ENCODE measurements around the gene CCR6. TPM values are rescaled to one million over a fixed set of nuclear protein-coding genes. Genes with fewer than 3 reads are reported as not detected.

Gene CCR6
- total RNA-seq, 5 donors from 2014 or later (not counting 1 experiment from before 2014, with no cell fraction given): 3.2 to 19.4 (median 15.0) TPM

DNA sequence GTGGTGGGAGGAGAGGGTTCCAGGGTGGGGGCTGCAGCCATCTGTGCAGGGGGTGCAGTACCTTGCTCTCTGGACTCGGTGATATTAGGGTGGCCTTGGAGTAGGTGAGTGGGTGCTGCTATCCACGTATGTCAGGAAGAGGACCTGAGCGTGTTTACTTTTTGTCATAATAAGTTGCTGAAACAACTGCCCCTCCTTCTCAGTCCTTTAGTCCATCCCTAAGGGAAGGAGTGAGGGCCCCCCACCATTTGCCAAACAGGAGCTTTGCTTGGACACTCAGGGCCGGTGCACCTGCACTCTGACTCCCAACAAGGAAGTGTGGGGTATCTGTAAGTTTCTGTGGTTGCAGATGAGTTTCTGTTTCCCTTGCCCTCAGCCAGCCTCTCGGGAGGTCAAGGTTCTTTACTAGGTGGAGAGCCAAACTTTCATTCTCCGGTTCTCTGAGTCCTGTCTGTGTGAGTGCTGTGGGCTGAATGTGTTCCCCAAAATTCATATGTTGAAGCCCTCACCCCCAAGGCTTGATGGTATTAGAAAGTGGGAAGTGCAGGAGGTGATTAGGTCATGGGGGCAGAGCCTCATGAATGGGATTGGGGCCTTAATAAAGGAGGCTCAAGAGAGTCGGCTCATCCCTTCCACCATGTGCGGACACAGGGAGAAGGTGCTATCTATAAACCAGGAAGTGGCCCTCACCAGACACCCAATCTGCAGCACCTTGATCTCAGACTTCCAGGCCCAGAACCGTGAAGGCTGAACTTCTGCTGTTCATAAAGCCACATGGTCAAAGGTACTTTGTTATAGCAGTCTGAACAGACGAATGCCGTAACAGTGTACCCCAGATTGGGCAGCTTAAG lies 19.6 kb upstream of the CCR6 start:
- Mint-ChIP-seq H3K4me3 (no peak overlapping the region), H3K36me3 (no peaks in the 10 kb centered on the region), H3K27me3 (peaks cover 0 to 1% of the 10 kb centered on the region in 2 donors), H3K4me1 (peaks cover 10 to 38% (median 21%) of the 10 kb centered on the region in 3 donors), H3K27ac (peak overlapping the region; percentile 73 to 86), H3K9me3 (no peaks in the 10 kb centered on the region)
- ChIA-PET POLR2A (no interaction called here), CTCF (interaction anchor here in 1 of 2 donors (0.6 kb wide), 1 partner anchor 70 kb away, joined by 3 read pairs; no protein-coding TSS in a partner anchor)
- ATAC-seq (replicated peaks in 1 of 4): peak in 1 of 4 experiments; percentile 44
- H3K9me3 ChIP-seq: no peaks in the 10 kb centered on the region
- WGBS (ENCODE audit: insufficient coverage): 76% methylated on average over 4 of the region's 11 CpGs
- H3K27me3 ChIP-seq (replicated peaks in 1 of 2; ENCODE audit: control insufficient read depth in 2 of 2, extremely low read depth in 1 of 2, insufficient read depth in 2 of 2, low read length in 1 of 2): no peaks in the 10 kb centered on the region
- no peak overlapping the region for H3K4me3 ChIP-seq (ENCODE audit: control insufficient read depth in 1 of 2, extremely low read depth in 1 of 2, low read length in 1 of 2)
- peaks cover 6 to 27% of the 10 kb centered on the region in 2 experiments for H3K4me1 ChIP-seq (ENCODE audit: control insufficient read depth in 1 of 2, extremely low read depth in 1 of 2, insufficient read depth in 2 of 2, low read length in 2 of 2)
- DNase-seq: no peak
- H3K27ac ChIP-seq (ENCODE audit: low read length): peak overlapping the region; percentile 36
- no peaks in the 10 kb centered on the region for H3K36me3 ChIP-seq (ENCODE audit: control insufficient read depth in 2 of 2, extremely low read depth in 1 of 2, insufficient read depth in 1 of 2, low read length in 1 of 2)

DNA sequence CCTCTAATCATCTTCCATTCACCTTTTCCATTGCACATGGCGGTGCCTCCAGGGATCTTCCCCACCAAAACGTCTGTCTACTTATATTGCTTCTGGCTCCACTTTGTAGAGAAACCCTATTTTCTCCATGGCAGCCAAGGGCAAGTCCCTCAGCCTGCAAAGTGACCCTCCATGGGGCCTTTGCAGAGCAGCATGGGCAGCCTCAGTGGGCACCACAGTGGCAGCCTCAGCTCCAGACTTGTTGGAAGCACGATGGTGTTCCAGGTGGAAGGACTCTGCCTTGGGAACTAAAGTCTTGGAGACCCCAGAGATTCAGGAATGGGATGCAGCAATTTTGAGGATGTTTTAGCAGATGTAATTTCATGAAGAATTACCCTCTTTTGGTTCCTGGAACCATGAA lies 18.5 kb upstream of the CCR6 start:
- H3K4me3 Mint-ChIP-seq: no peak overlapping the region
- Histone ChIP-seq H3K9me3 (no peaks in the 10 kb centered on the region), H3K4me1 (ENCODE audit: control insufficient read depth in 1 of 2, extremely low read depth in 1 of 2, insufficient read depth in 2 of 2, low read length in 2 of 2) (peaks cover 0 to 16% of the 10 kb centered on the region in 2 experiments), H3K27me3 (replicated peaks in 1 of 2; ENCODE audit: control insufficient read depth in 2 of 2, extremely low read depth in 1 of 2, insufficient read depth in 2 of 2, low read length in 1 of 2) (no peaks in the 10 kb centered on the region), H3K4me3 (ENCODE audit: control insufficient read depth in 1 of 2, extremely low read depth in 1 of 2, low read length in 1 of 2) (no peak overlapping the region), H3K36me3 (ENCODE audit: control insufficient read depth in 2 of 2, extremely low read depth in 1 of 2, insufficient read depth in 1 of 2, low read length in 1 of 2) (no peaks in the 10 kb centered on the region), H3K27ac (ENCODE audit: low read length) (no peak overlapping the region)
- 100% methylated on average over 3 of the region's 3 CpGs for WGBS (ENCODE audit: insufficient coverage)
- H3K36me3 Mint-ChIP-seq: no peaks in the 10 kb centered on the region
- peaks cover 0 to 27% (median 10%) of the 10 kb centered on the region in 3 donors for H3K4me1 Mint-ChIP-seq
- no peak overlapping the region for H3K27ac Mint-ChIP-seq
- ATAC-seq (replicated peaks in 1 of 4) (no peak), DNase-seq (no peak)
- no peaks in the 10 kb centered on the region for H3K9me3 Mint-ChIP-seq
- peaks cover 0 to 6% of the 10 kb centered on the region in 2 donors for H3K27me3 Mint-ChIP-seq
- ChIA-PET CTCF (no interaction called here), POLR2A (no interaction called here)

DNA sequence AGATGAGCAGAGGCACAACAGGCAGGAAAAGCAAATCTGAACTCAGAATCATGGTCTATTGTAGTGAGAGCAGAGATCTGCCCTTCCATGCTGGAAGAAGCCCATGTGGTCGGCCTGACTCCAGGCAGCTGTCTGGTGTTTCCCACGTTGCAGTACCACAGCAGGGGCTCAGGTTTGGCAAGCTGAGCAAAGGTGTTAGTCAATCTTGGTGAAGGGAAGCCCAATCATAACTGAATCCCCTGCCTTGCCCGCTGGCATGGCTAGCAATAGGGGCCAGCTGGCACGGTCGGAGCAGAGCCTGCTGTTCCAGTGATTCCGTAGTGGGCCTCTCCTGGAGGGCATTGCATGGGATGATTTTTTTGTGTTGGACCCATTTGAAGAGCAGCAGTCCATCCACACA lies 17.8 kb upstream of the CCR6 start:
- no peaks in the 10 kb centered on the region for H3K27me3 ChIP-seq (replicated peaks in 1 of 2; ENCODE audit: control insufficient read depth in 2 of 2, extremely low read depth in 1 of 2, insufficient read depth in 2 of 2, low read length in 1 of 2)
- no peaks in the 10 kb centered on the region for H3K36me3 ChIP-seq (ENCODE audit: control insufficient read depth in 2 of 2, extremely low read depth in 1 of 2, insufficient read depth in 1 of 2, low read length in 1 of 2)
- H3K4me1 ChIP-seq (ENCODE audit: control insufficient read depth in 1 of 2, extremely low read depth in 1 of 2, insufficient read depth in 2 of 2, low read length in 2 of 2): peaks cover 0 to 13% of the 10 kb centered on the region in 2 experiments
- H3K9me3 Mint-ChIP-seq: no peaks in the 10 kb centered on the region
- H3K27ac ChIP-seq (ENCODE audit: low read length): no peak overlapping the region
- H3K4me3 ChIP-seq (ENCODE audit: control insufficient read depth in 1 of 2, extremely low read depth in 1 of 2, low read length in 1 of 2): no peak overlapping the region
- no peaks in the 10 kb centered on the region for H3K36me3 Mint-ChIP-seq
- WGBS (ENCODE audit: insufficient coverage): 93% methylated on average over 3 of the region's 6 CpGs
- ATAC-seq (replicated peaks in 1 of 4): no peak
- no peak overlapping the region for H3K4me3 Mint-ChIP-seq
- DNase-seq: no peak
- ChIA-PET POLR2A (no interaction called here), CTCF (no interaction called here)
- H3K9me3 ChIP-seq: no peaks in the 10 kb centered on the region
- H3K4me1 Mint-ChIP-seq: peaks cover 0 to 30% (median 7%) of the 10 kb centered on the region in 3 donors
- H3K27ac Mint-ChIP-seq: no peak overlapping the region
- peaks cover 0 to 13% of the 10 kb centered on the region in 2 donors for H3K27me3 Mint-ChIP-seq

DNA sequence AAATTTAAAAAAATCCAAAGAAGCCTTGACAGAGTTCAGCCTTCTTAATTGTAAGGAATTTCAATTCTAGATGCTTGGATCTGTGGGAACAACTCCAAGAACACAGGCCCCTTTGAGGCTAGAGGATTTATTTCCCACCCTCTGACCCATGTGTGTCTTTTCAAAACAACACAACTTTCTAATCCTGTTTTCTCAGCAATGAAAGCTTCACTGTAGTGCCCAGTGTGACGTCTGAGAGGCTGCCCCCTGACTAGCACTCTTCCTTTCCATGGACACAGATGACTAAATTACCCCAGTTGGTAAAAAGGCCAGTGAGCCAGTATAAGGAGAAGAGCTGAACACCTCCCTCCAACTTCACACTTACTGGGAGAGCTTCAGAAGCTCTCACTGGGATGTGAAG lies 16.5 kb upstream of the CCR6 start:
- ChIA-PET POLR2A (no interaction called here), CTCF (no interaction called here)
- DNase-seq (no peak), ATAC-seq (replicated peaks in 1 of 4) (no peak)
- no peak overlapping the region for H3K4me3 ChIP-seq (ENCODE audit: control insufficient read depth in 1 of 2, extremely low read depth in 1 of 2, low read length in 1 of 2)
- Mint-ChIP-seq H3K27ac (no peak overlapping the region), H3K4me1 (peaks cover 1 to 38% (median 13%) of the 10 kb centered on the region in 3 donors), H3K27me3 (peaks cover 0 to 20% of the 10 kb centered on the region in 2 donors), H3K9me3 (no peaks in the 10 kb centered on the region), H3K36me3 (no peaks in the 10 kb centered on the region), H3K4me3 (no peak overlapping the region)
- H3K4me1 ChIP-seq (ENCODE audit: control insufficient read depth in 1 of 2, extremely low read depth in 1 of 2, insufficient read depth in 2 of 2, low read length in 2 of 2): peaks cover 0 to 16% of the 10 kb centered on the region in 2 experiments
- WGBS (ENCODE audit: insufficient coverage): no CpG with 5 or more reads among the region's 1 CpG
- H3K27me3 ChIP-seq (replicated peaks in 1 of 2; ENCODE audit: control insufficient read depth in 2 of 2, extremely low read depth in 1 of 2, insufficient read depth in 2 of 2, low read length in 1 of 2): no peaks in the 10 kb centered on the region
- no peaks in the 10 kb centered on the region for H3K36me3 ChIP-seq (ENCODE audit: control insufficient read depth in 2 of 2, extremely low read depth in 1 of 2, insufficient read depth in 1 of 2, low read length in 1 of 2)
- H3K9me3 ChIP-seq: no peaks in the 10 kb centered on the region
- no peak overlapping the region for H3K27ac ChIP-seq (ENCODE audit: low read length)

DNA sequence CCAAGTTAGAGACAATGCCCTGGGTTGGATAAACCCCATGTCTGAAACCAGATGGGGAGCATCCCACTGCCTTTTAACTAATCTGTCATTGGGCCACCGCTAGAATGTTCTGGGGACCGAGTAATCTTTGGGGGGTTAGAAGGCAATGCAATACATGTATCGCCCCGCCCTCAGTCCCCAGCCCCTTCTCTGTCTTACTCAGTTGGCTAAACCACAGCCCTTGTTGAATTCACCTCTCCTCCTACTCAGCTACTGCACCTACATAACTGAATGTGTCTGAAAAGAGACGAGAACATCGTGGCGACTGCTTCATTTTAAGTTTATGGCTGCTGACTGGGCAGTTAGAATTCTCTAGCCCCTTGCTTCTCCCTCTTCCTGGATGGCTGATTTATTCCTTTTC lies 15.1 kb upstream of the CCR6 start:
- WGBS (ENCODE audit: insufficient coverage): 59% methylated on average over 4 of the region's 7 CpGs
- CTCF ChIA-PET: no interaction called here
- DNase-seq (no peak), ATAC-seq (replicated peaks in 1 of 4) (no peak)
- Mint-ChIP-seq H3K4me3 (no peak overlapping the region), H3K4me1 (peaks cover 15 to 45% (median 24%) of the 10 kb centered on the region in 3 donors), H3K36me3 (no peaks in the 10 kb centered on the region), H3K27me3 (peaks cover 0 to 20% of the 10 kb centered on the region in 2 donors), H3K9me3 (no peaks in the 10 kb centered on the region), H3K27ac (no peak overlapping the region)
- Histone ChIP-seq H3K4me1 (ENCODE audit: control insufficient read depth in 1 of 2, extremely low read depth in 1 of 2, insufficient read depth in 2 of 2, low read length in 2 of 2) (peaks cover under 1 to 18% of the 10 kb centered on the region in 2 experiments), H3K36me3 (ENCODE audit: control insufficient read depth in 2 of 2, extremely low read depth in 1 of 2, insufficient read depth in 1 of 2, low read length in 1 of 2) (no peaks in the 10 kb centered on the region), H3K9me3 (no peaks in the 10 kb centered on the region), H3K27me3 (replicated peaks in 1 of 2; ENCODE audit: control insufficient read depth in 2 of 2, extremely low read depth in 1 of 2, insufficient read depth in 2 of 2, low read length in 1 of 2) (no peaks in the 10 kb centered on the region), H3K4me3 (ENCODE audit: control insufficient read depth in 1 of 2, extremely low read depth in 1 of 2, low read length in 1 of 2) (no peak overlapping the region), H3K27ac (ENCODE audit: low read length) (no peak overlapping the region)
- POLR2A ChIA-PET: no interaction called here

DNA sequence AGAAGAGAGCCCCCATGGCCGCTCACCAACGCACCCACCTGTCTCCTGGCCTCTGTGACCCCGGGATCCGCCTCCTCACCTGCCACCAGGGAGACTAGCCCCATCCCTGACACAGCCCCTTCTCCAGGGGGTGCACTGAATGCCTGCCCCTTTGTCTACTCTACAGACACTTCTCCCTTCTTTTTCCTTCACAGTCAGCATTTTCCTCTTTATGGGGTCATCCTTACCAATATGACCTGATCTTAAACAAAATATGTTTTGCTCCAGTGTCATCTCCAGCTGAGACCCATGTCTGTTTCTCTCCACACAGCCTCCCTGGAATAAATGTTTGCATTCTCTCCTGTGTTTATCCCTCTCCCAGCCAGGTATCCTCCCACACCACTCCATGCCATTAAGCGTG lies 14.6 kb upstream of the CCR6 start:
- H3K9me3 ChIP-seq: no peaks in the 10 kb centered on the region
- no peak overlapping the region for H3K4me3 ChIP-seq (ENCODE audit: control insufficient read depth in 1 of 2, extremely low read depth in 1 of 2, low read length in 1 of 2)
- peaks cover 0 to 20% of the 10 kb centered on the region in 2 donors for H3K27me3 Mint-ChIP-seq
- no peak overlapping the region for H3K4me3 Mint-ChIP-seq
- peaks cover 20 to 45% (median 25%) of the 10 kb centered on the region in 3 donors for H3K4me1 Mint-ChIP-seq
- DNase-seq: no peak
- H3K27ac Mint-ChIP-seq: no peak overlapping the region
- no peak for ATAC-seq (replicated peaks in 1 of 4)
- H3K36me3 ChIP-seq (ENCODE audit: control insufficient read depth in 2 of 2, extremely low read depth in 1 of 2, insufficient read depth in 1 of 2, low read length in 1 of 2): no peaks in the 10 kb centered on the region
- H3K9me3 Mint-ChIP-seq: no peaks in the 10 kb centered on the region
- H3K27me3 ChIP-seq (replicated peaks in 1 of 2; ENCODE audit: control insufficient read depth in 2 of 2, extremely low read depth in 1 of 2, insufficient read depth in 2 of 2, low read length in 1 of 2): no peaks in the 10 kb centered on the region
- ChIA-PET CTCF (no interaction called here), POLR2A (no interaction called here)
- WGBS (ENCODE audit: insufficient coverage): 87% methylated on average over 5 of the region's 5 CpGs
- no peaks in the 10 kb centered on the region for H3K36me3 Mint-ChIP-seq
- no peak overlapping the region for H3K27ac ChIP-seq (ENCODE audit: low read length)
- H3K4me1 ChIP-seq (ENCODE audit: control insufficient read depth in 1 of 2, extremely low read depth in 1 of 2, insufficient read depth in 2 of 2, low read length in 2 of 2): peaks cover 3 to 16% of the 10 kb centered on the region in 2 experiments

Data from T-cell (primary cell).